ENCODE results near the gene B3GALT4.

The B3GALT4 gene

GRCh38 chr6:33323623-33323948 is 46.7 kb downstream of the B3GALT4 start:
- H3K27ac ChIP-seq (ENCODE audit: low read length), result peak overlapping the region; percentile 92
- peak overlapping the region; percentile 95 for H3K4me2 ChIP-seq (ENCODE audit: low read length)
- TF ChIP-seq, protein P1, sequence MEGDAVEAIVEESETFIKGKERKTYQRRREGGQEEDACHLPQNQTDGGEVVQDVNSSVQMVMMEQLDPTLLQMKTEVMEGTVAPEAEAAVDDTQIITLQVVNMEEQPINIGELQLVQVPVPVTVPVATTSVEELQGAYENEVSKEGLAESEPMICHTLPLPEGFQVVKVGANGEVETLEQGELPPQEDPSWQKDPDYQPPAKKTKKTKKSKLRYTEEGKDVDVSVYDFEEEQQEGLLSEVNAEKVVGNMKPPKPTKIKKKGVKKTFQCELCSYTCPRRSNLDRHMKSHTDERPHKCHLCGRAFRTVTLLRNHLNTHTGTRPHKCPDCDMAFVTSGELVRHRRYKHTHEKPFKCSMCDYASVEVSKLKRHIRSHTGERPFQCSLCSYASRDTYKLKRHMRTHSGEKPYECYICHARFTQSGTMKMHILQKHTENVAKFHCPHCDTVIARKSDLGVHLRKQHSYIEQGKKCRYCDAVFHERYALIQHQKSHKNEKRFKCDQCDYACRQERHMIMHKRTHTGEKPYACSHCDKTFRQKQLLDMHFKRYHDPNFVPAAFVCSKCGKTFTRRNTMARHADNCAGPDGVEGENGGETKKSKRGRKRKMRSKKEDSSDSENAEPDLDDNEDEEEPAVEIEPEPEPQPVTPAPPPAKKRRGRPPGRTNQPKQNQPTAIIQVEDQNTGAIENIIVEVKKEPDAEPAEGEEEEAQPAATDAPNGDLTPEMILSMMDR (IDR thresholded peaks at IDR 0.05; ENCODE audit: low read depth, low read length), result no peak
- no peak for TF ChIP-seq EZH2phosphoT487 (IDR thresholded peaks at IDR 0.05; ENCODE audit: low read depth)
- no peaks in the 10 kb centered on the region for H4K20me1 ChIP-seq (ENCODE audit: insufficient read depth, low read length)
- H3K36me3 ChIP-seq (replicated peaks; ENCODE audit: low read depth, low read length), result peaks cover 29% of the 10 kb centered on the region
- peaks cover 14% of the 10 kb centered on the region for H3K4me1 ChIP-seq (ENCODE audit: low read length)
- peak overlapping the region; percentile 93 for H3K9ac ChIP-seq (ENCODE audit: low read length)
- H3K4me3 ChIP-seq (ENCODE audit: low read length), result peak overlapping the region; percentile 91
- H2AFZ ChIP-seq (ENCODE audit: low read depth, low read length), result 0 out of 2 replicates have a peak overlapping the region, but pooled peaks have one; percentile 19
- H3K9me3 ChIP-seq (ENCODE audit: insufficient read depth, low read length), result no peaks in the 10 kb centered on the region
- H3K79me2 ChIP-seq (ENCODE audit: low read length), result peaks cover 36% of the 10 kb centered on the region
- no peaks in the 10 kb centered on the region for H3K27me3 ChIP-seq (ENCODE audit: low read depth, low read length)

DNA sequence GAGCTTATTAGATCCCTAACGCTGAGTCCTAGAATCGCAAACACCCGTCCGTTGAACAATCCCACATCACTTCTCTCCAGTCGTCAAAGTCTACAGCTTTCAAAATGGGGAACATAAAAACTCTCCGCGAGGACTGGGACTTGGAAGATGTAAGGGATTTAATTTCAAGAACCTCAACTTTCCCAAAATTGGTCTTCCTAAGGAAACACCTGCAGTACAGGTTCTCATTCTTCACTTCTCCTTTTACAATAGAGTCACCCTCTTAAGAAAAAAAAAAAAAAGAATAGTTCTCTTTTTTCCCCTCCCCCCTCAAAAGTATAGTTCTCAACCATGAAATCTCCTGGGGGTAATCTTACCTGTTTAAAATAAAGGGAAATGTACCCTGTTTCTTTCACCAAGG is 47.2 kb downstream of the B3GALT4 start:
- Histone ChIP-seq H3K4me1 (ENCODE audit: low read length) (peaks cover 10% of the 10 kb centered on the region), H3K4me3 (ENCODE audit: low read length) (peak overlapping the region; percentile 91), H3K9ac (ENCODE audit: low read length) (peak overlapping the region; percentile 93), H4K20me1 (ENCODE audit: insufficient read depth, low read length) (no peaks in the 10 kb centered on the region), H3K27ac (ENCODE audit: low read length) (peak overlapping the region; percentile 92), H3K36me3 (replicated peaks; ENCODE audit: low read depth, low read length) (peaks cover 23% of the 10 kb centered on the region), H3K4me2 (ENCODE audit: low read length) (peak overlapping the region; percentile 95), H3K27me3 (ENCODE audit: low read depth, low read length) (no peaks in the 10 kb centered on the region), H3K9me3 (ENCODE audit: insufficient read depth, low read length) (no peaks in the 10 kb centered on the region), H3K79me2 (ENCODE audit: low read length) (peaks cover 36% of the 10 kb centered on the region), H2AFZ (ENCODE audit: low read depth, low read length) (no peak overlapping the region)
- TF ChIP-seq EZH2phosphoT487 (IDR thresholded peaks at IDR 0.05; ENCODE audit: low read depth), result no peak
- TF ChIP-seq, protein P1 (IDR thresholded peaks at IDR 0.05; ENCODE audit: low read depth, low read length), result no peak

All from OCI-LY3 (cell line).